ENCODE data around the gene HK3. TPM values are rescaled to one million over a fixed set of nuclear protein-coding genes. Genes with fewer than 3 reads are reported as not detected.

HK3 gene
- total RNA-seq, 1 donor from 2014 or later = not detected

DNA sequence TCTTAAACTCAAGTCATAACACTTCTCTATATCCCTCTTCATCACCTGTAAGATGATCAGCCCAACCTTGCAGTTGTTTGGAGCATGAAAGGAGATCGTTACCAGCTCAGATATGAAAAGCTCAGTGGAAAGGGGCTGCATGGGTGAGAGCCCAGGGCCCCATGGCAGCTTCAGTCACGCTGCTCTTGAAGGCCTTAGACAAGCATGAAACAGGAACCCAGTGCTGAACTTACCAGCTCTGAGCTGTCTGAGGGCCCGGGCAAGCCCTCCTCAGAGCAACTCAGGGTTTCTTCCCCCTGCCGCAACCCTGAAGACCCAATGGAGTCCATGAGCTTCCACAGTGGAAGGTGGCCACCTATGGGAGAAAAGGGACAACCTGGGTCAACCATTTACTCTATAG lies 3.3 kb downstream of the HK3 start:
- Mint-ChIP-seq H3K9me3 (ENCODE audit: unreplicated experiment) (peaks cover 8% of the 10 kb centered on the region), H3K4me3 (ENCODE audit: unreplicated experiment) (no peak overlapping the region), H3K36me3 (ENCODE audit: unreplicated experiment) (peaks cover 6% of the 10 kb centered on the region), H3K4me1 (ENCODE audit: low read depth, unreplicated experiment) (peaks cover 8% of the 10 kb centered on the region), H3K27ac (ENCODE audit: unreplicated experiment) (peak overlapping the region; percentile 38), H3K27me3 (ENCODE audit: unreplicated experiment) (peaks cover 20% of the 10 kb centered on the region)
- DNase-seq = no peak
- TF ChIP-seq, protein P1, sequence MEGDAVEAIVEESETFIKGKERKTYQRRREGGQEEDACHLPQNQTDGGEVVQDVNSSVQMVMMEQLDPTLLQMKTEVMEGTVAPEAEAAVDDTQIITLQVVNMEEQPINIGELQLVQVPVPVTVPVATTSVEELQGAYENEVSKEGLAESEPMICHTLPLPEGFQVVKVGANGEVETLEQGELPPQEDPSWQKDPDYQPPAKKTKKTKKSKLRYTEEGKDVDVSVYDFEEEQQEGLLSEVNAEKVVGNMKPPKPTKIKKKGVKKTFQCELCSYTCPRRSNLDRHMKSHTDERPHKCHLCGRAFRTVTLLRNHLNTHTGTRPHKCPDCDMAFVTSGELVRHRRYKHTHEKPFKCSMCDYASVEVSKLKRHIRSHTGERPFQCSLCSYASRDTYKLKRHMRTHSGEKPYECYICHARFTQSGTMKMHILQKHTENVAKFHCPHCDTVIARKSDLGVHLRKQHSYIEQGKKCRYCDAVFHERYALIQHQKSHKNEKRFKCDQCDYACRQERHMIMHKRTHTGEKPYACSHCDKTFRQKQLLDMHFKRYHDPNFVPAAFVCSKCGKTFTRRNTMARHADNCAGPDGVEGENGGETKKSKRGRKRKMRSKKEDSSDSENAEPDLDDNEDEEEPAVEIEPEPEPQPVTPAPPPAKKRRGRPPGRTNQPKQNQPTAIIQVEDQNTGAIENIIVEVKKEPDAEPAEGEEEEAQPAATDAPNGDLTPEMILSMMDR (IDR thresholded peaks at IDR 0.05; ENCODE audit: partially characterized antibody, unreplicated experiment) = no peak

DNA sequence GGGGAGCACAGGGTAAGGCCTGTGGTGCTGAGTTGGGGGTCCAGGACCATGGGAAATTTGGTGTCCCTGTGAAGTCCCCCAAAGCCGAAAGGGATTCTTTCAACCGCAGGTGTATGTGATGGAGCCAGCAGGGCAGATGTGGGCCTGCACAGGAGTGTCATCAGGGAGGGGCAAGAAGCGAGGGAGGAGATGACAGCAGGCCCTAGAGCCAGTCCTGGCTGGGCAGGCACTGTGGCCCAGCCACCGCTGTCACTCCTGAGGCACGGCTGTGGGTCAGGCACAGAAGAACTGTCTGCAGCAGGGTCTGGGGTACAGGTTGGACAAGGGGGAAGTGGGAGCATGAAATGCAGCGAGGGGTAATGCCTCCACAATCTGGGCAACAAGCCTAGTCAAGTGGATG lies 4.8 kb downstream of the HK3 start:
- Mint-ChIP-seq H3K9me3 (ENCODE audit: unreplicated experiment) (peaks cover 8% of the 10 kb centered on the region), H3K27ac (ENCODE audit: unreplicated experiment) (no peak overlapping the region), H3K27me3 (ENCODE audit: unreplicated experiment) (peaks cover 19% of the 10 kb centered on the region), H3K4me3 (ENCODE audit: unreplicated experiment) (no peak overlapping the region), H3K36me3 (ENCODE audit: unreplicated experiment) (peaks cover 6% of the 10 kb centered on the region), H3K4me1 (ENCODE audit: low read depth, unreplicated experiment) (peaks cover 2% of the 10 kb centered on the region)
- no peak for DNase-seq
- TF ChIP-seq, protein P1 (IDR thresholded peaks at IDR 0.05; ENCODE audit: partially characterized antibody, unreplicated experiment) = no peak

DNA sequence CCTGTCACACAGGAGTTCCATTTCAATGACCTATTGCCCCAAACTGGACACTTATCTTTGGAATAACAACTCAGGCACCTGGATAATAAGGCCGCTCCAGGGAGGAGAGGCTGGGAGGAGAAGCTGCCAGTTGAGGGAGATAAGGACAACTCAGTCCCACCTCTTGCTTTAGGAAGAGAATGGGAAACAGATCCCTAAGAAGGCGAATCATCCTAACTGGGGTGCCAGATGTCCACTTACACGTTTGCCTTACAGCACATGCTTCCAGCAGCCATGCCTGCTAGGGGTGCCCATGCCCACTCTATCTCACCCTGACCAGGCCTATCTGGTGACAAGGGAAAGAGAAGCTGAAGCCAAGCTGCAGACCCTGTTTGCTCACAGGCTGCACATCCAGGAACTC lies 6.5 kb downstream of the HK3 start:
- TF ChIP-seq, protein P1 (IDR thresholded peaks at IDR 0.05; ENCODE audit: partially characterized antibody, unreplicated experiment) = no peak
- no peak overlapping the region for H3K4me3 Mint-ChIP-seq (ENCODE audit: unreplicated experiment)
- H3K4me1 Mint-ChIP-seq (ENCODE audit: low read depth, unreplicated experiment) = no peaks in the 10 kb centered on the region
- DNase-seq = no peak
- H3K9me3 Mint-ChIP-seq (ENCODE audit: unreplicated experiment) = peaks cover 10% of the 10 kb centered on the region
- peaks cover 6% of the 10 kb centered on the region for H3K36me3 Mint-ChIP-seq (ENCODE audit: unreplicated experiment)
- no peak overlapping the region for H3K27ac Mint-ChIP-seq (ENCODE audit: unreplicated experiment)
- H3K27me3 Mint-ChIP-seq (ENCODE audit: unreplicated experiment) = peaks cover 21% of the 10 kb centered on the region

DNA sequence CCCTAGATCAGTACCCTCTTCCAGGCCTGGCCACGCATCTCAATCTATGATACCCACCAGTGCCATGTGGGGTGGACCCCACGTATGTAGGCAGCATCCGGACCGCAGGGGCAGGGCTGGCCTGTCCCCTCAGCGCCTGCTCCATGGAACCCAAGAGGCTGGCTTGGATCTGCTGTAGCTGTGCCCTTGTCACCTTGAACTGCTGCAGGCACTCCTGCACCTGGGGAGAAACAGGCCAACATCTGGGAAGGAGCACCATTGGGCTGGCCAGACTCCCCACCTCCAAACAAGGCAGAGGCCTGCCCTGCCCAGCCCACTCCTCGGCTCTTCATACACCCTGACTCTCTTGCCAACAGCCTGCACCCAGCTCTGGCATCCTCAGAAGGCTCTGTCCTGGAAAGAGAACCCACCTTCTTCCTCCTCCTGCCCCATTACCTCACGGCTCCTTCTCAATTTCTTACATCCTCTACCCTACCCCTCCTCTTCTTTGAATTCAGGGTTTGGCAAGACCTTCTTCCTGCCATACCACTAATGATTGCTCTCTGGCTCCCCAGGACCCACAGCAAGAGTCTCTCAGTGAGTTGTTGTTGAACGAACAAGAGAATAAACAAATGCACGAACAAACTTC lies 7.7 kb downstream of the HK3 start:
- Mint-ChIP-seq H3K27me3 (ENCODE audit: unreplicated experiment) (peaks cover 19% of the 10 kb centered on the region), H3K27ac (ENCODE audit: unreplicated experiment) (no peak overlapping the region), H3K36me3 (ENCODE audit: unreplicated experiment) (peaks cover 6% of the 10 kb centered on the region), H3K9me3 (ENCODE audit: unreplicated experiment) (peaks cover 10% of the 10 kb centered on the region), H3K4me3 (ENCODE audit: unreplicated experiment) (no peak overlapping the region), H3K4me1 (ENCODE audit: low read depth, unreplicated experiment) (no peaks in the 10 kb centered on the region)
- TF ChIP-seq, protein P1 (IDR thresholded peaks at IDR 0.05; ENCODE audit: partially characterized antibody, unreplicated experiment) = no peak
- no peak for DNase-seq

DNA sequence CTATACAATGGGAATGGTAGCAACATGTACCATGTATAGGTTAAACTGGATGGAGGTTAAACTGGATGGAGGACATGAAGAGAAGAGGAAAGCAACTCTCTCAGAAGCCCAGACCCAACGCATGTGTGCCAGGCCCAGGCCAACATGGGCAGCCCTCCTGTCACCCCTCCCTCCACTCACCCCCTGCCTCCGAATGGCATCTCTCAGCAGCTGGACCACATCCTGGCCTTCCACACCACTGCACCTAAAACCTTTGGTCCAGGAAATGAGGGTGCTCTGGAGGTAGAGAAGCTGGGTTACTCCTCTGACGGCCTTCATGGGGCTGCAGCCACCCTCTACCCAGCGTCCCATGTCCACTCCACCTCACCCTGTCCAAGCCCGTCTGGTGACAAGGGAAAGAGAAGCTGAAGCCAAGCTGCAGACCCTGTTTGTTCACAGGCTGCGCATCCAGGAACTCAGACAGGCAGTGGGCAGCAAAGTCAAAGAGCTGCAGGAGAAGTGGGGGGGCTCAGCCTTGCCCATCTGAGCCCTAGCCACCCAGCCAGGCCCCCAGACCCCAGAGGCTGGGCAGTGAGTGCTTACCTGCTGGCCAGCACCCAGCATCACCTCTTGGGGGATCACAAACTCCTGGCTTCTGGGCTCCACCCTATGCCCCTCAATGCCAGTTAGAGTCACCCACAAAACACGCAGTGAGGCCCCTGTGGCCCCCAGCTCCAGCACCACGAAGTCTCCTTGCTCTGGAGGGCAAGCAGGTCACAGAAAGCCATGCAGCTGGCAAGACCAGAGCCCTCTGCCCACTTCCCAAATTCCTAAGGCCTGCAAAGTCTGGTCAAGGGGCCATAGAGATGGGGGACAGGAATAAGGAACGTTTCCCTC lies 8.5 kb downstream of the HK3 start:
- Mint-ChIP-seq H3K4me3 (ENCODE audit: unreplicated experiment) (no peak overlapping the region), H3K9me3 (ENCODE audit: unreplicated experiment) (peaks cover 12% of the 10 kb centered on the region), H3K36me3 (ENCODE audit: unreplicated experiment) (peaks cover 6% of the 10 kb centered on the region), H3K4me1 (ENCODE audit: low read depth, unreplicated experiment) (no peaks in the 10 kb centered on the region), H3K27ac (ENCODE audit: unreplicated experiment) (no peak overlapping the region), H3K27me3 (ENCODE audit: unreplicated experiment) (peaks cover 18% of the 10 kb centered on the region)
- DNase-seq = no peak
- TF ChIP-seq, protein P1 (IDR thresholded peaks at IDR 0.05; ENCODE audit: partially characterized antibody, unreplicated experiment) = no peak

Data from glutamatergic neuron (in vitro differentiated cells).